Osteocyte (in vitro differentiated cells): ENCODE results near the gene GJA3. TPM values are rescaled to one million over a fixed set of nuclear protein-coding genes. Genes with fewer than 3 reads are reported as not detected.

ENCODE experiments used
- DNase-seq: peaks from one replicate; pipeline ENCODE4 v3.0.0; 2021; ENCODE audit warnings: mixed read lengths; ENCODE audit not compliant: unreplicated experiment; ENCODE audit errors: extremely low spot score
- H3K27ac Mint-ChIP-seq: one replicate; pipeline ENCODE4 v1.8.0; 2021; ENCODE audit warnings: mild to moderate bottlenecking, mixed read lengths; ENCODE audit not compliant: unreplicated experiment
- H3K27me3 Mint-ChIP-seq: one replicate; pipeline ENCODE4 v1.8.0; 2021; ENCODE audit warnings: mixed read lengths; ENCODE audit not compliant: unreplicated experiment
- H3K36me3 Mint-ChIP-seq: one replicate; pipeline ENCODE4 v1.8.0; 2021; ENCODE audit warnings: mixed read lengths; ENCODE audit not compliant: unreplicated experiment
- H3K4me1 Mint-ChIP-seq: one replicate; pipeline ENCODE4 v1.8.0; 2021; ENCODE audit warnings: mixed read lengths; ENCODE audit not compliant: unreplicated experiment
- H3K4me3 Mint-ChIP-seq: one replicate; pipeline ENCODE4 v1.8.0; 2021; ENCODE audit warnings: mild to moderate bottlenecking, moderate library complexity, mixed read lengths; ENCODE audit not compliant: unreplicated experiment
- H3K9me3 Mint-ChIP-seq: one replicate; pipeline ENCODE4 v1.8.0; 2021; ENCODE audit warnings: mixed read lengths; ENCODE audit not compliant: unreplicated experiment
- CTCF ChIP-seq: fragments of 200-600 bp; sonication (generic); IDR thresholded peaks from 2 replicates; pipeline ENCODE4 v1.5.0; 2021; ENCODE audit warnings: antibody characterized with exemption, mild to moderate bottlenecking, moderate library complexity
- total RNA-seq: library from RNA; stranded (reverse); gene quantifications from 2 replicates; pipeline ENCODE4 v1.2.1, GENCODE V29; 2021

Gene GJA3
- total RNA-seq, 1 donor from 2014 or later: not detected

DNA sequence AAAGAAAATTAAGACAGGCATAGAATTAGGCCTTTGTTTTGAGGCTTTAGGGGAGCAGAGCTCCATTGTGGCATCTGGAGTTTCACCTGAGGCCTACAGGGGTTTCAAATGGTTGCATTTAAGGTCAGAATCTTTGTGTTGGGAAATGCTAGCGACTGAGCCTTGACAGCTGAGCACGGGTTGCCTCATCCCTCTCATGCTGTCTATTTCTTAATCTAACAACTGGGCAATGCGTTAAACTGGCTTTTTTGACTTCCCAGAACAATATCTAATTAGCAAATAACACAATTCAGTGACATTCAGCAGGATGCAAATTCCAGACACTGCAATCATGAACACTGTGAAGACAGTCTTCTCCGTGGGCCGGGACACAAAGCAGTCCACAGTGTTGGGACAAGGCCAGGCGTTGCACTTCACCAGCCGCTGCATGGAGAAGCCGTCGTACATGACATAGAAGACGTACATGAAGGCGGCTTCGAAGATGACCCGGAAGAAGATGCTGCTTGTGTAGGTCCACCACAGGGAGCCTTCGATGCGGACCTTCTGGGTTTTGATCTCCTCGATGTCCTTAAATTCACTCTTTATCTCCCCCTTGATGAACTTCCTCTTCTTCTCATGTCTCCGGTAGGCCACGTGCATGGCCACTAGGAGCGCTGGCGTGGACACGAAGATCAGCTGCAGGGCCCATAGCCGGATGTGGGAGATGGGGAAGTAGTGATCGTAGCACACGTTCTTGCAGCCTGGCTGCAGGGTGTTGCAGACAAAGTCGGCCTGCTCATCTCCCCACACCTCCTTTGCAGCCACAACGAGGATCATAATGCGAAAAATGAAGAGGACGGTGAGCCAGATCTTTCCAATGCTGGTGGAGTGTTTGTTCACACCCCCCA lies 28.1 kb upstream of the GJA3 start:
- H3K4me1 Mint-ChIP-seq: peaks cover 12% of the 10 kb centered on the region
- no peak overlapping the region for H3K4me3 Mint-ChIP-seq
- H3K36me3 Mint-ChIP-seq: no peaks in the 10 kb centered on the region
- DNase-seq: no peak
- no peak for TF ChIP-seq CTCF
- H3K27ac Mint-ChIP-seq: no peak overlapping the region
- H3K27me3 Mint-ChIP-seq: peaks cover 63% of the 10 kb centered on the region
- no peaks in the 10 kb centered on the region for H3K9me3 Mint-ChIP-seq

DNA sequence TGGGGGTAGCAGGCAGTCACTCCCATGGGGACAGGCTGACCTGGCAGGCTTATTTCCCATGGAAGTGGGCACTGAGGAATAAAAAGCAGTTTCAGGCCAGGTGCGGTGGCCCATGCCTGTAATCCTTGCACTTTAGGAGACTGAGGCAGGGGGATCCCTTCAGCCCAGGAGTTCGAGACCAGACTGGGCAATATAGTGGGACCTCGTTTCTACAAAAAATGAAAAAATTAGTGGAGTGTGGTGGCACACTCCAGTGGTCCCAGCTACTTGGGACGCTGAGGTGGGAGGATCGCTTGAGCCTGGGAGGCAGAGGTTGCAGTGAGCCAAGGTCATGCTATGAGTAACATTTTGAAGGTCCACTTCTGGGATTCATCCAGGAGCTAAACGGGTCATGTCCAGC lies 25.9 kb upstream of the GJA3 start:
- TF ChIP-seq CTCF: no peak
- DNase-seq: no peak
- Mint-ChIP-seq H3K36me3 (no peaks in the 10 kb centered on the region), H3K9me3 (no peaks in the 10 kb centered on the region), H3K27me3 (peaks cover 66% of the 10 kb centered on the region), H3K27ac (no peak overlapping the region), H3K4me3 (no peak overlapping the region), H3K4me1 (peaks cover under 1% of the 10 kb centered on the region)

DNA sequence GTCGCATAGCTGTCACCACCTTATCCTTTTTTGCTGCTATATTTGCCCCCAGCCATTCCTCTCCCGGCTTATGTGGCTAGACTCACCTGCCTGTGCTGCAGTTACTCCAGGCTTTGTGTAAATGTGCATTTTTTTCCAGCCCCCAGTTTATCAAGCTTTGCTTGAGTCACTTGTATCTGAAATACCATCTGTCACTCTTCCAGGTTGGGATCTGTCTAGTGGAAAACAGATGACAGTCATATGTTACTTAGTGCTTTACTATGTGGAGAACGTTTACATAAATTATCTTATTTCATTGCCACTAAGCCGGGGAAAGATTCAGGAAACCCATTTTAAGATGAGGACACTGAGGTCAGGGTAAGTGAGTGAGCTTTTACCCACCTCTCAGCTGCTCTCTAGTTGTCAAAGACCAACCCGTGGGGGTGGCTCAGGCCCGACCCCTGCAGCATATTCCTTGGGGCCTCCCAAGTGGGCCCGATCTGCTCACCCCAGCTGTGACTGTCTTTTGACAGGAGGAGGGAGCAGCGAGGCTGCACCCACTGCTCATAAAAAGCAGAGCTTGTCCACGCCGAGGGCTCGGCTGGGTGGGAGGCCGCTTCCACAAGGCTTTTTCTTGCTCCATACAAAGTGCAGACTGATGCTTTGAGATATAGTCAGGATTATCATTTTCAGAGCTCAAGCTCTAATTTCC lies 24.7 kb upstream of the GJA3 start:
- TF ChIP-seq CTCF: no peak
- H3K36me3 Mint-ChIP-seq: no peaks in the 10 kb centered on the region
- DNase-seq: no peak
- no peak overlapping the region for H3K4me3 Mint-ChIP-seq
- H3K27ac Mint-ChIP-seq: no peak overlapping the region
- H3K4me1 Mint-ChIP-seq: no peaks in the 10 kb centered on the region
- H3K27me3 Mint-ChIP-seq: peaks cover 67% of the 10 kb centered on the region
- H3K9me3 Mint-ChIP-seq: no peaks in the 10 kb centered on the region

- TF ChIP-seq CTCF: peak; percentile 86
- H3K36me3 Mint-ChIP-seq: no peaks in the 10 kb centered on the region
- H3K4me1 Mint-ChIP-seq: no peaks in the 10 kb centered on the region
- H3K27ac Mint-ChIP-seq: no peak overlapping the region
- H3K27me3 Mint-ChIP-seq: peaks cover 76% of the 10 kb centered on the region
- H3K9me3 Mint-ChIP-seq: no peaks in the 10 kb centered on the region
- H3K4me3 Mint-ChIP-seq: no peak overlapping the region
- no peak for DNase-seq
These were observed 21.5 kb upstream of the GJA3 start for GRCh38 chr13:20182231-20182846.

DNA sequence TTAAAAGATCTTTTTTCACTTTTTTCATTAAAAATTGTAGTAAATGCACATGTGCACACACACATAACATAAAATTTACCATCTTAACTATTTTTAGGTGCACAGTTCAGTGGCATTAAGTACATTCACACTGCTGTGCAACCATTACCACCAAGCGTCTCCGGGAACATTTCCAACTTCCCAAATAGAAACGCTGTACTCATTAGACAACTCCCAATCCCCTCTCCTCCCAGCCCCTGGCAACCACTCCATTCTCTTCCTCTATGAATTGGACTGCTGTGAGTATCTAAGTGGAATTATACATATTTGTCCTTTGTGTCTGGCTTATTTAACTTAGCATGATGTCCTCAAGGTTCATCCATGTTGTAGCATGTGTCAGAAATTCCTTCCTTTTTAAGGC lies 20.3 kb upstream of the GJA3 start:
- H3K4me3 Mint-ChIP-seq: no peak overlapping the region
- no peaks in the 10 kb centered on the region for H3K9me3 Mint-ChIP-seq
- H3K27ac Mint-ChIP-seq: no peak overlapping the region
- no peak for TF ChIP-seq CTCF
- H3K4me1 Mint-ChIP-seq: no peaks in the 10 kb centered on the region
- H3K27me3 Mint-ChIP-seq: peaks cover 70% of the 10 kb centered on the region
- no peaks in the 10 kb centered on the region for H3K36me3 Mint-ChIP-seq
- no peak for DNase-seq
